GM13976 (cell line): ENCODE data around the gene ZDHHC14.

Experiments
- DNase-seq: peaks from one replicate; pipeline ENCODE4 v3.0.0; 2012; ENCODE audit warnings: low spot score
- CTCF ChIP-seq: IDR thresholded peaks from 2 replicates; pipeline ENCODE4 v1.5.1; 2012; ENCODE audit warnings: borderline replicate concordance, mild to moderate bottlenecking; ENCODE audit not compliant: insufficient read depth; ENCODE audit errors: extremely low read depth, missing control alignments, control extremely low read depth
- in situ Hi-C: fragments of 300-500 bp; cut with MboI; formaldehyde crosslinking; loops from one replicate; pipeline ENCODE4 v1.12.0; 2022; ENCODE audit warnings: low sequenced_read_pairs, mixed read lengths, inconsistent platforms; ENCODE audit not compliant: unreplicated experiment

ZDHHC14 gene

GRCh38 chr6:157505912-157506491, 125.0 kb downstream of the ZDHHC14 start:
- DNase-seq, result no peak
- no peak for TF ChIP-seq CTCF
- in situ Hi-C loops, result no loop called here

DNA sequence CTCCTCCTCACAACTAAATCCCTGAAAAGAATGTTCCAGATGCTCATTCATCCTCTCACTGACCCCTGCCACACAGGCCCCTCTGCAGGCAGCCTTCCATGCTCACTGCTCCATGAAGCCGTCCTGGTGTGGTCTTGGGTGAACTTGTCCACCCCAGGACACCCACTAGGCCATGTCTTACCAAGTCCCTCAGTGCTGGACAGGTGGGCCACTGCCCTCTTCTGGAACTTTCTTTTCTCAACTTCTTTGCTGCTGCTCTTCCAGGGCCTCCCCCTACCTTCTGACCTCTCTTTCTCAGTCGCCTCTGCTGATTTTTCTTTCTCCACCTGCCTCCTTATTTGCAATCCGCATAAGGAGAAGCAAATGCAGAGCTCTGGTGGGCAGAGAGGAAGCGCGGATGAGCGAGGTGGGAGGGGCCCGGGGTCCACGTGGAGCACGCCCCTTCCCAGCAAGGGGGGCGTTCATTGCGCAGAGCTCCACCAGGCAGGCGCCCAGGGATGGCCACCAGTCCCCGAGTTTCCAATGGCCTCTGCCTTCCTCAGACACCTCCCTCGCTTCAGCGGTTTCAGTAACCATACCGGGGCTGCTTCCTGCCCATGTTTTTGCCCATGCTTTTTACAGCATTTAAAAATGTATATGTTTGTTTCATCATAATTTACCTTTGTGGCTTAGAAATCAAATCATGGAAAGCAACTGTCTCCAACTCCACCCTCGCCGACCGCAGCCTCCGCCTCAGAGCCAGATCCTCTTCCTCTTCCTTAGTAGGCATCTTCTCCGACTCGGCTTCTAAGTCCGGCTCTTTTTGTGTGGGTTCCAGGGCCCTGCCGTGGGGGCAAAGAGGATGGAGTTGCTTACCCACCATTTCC, 129.6 kb downstream of the ZDHHC14 start:
- no peak for TF ChIP-seq CTCF
- DNase-seq, result peak; percentile 49
- in situ Hi-C loops, result no loop called here

GRCh38 chr6:157511682-157512381, 130.8 kb downstream of the ZDHHC14 start:
- in situ Hi-C loops, result no loop called here
- TF ChIP-seq CTCF, result no peak
- no peak for DNase-seq

DNA sequence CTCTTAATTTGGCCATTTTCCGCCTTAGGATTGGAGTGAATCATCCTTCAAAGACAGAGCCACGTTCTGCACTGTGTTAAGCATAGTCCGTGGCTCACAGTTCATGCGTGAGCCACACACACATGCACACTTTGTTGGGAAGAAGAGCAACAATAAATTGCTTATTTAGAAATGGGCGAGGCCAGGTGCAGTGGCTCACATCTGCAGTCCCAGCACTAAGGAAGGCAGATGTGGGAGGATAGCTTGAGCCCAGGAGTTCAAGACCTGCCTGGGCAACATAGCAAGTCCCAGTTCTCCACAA, 131.3 kb downstream of the ZDHHC14 start:
- TF ChIP-seq CTCF, result no peak
- DNase-seq, result no peak
- in situ Hi-C loops, result no loop called here

GRCh38 chr6:157513004-157513603, 132.1 kb downstream of the ZDHHC14 start:
- no peak for DNase-seq
- in situ Hi-C loops, result no loop called here
- no peak for TF ChIP-seq CTCF
